Neutrophil (primary cell): ENCODE measurements around the gene RNASE1.
"Not testable (repeated sequence)": the region's sequence is repeated elsewhere in the genome, so short reads cannot be mapped to it uniquely, and the experiment has no call there.

ENCODE experiments used
- H3K27ac ChIP-seq: fragments of 200-600 bp; sonication (generic); 2 replicates; pipeline ENCODE4 v1.5.1; 2016; ENCODE audit warnings: mild to moderate bottlenecking, moderate library complexity
- H3K27me3 ChIP-seq: fragments of 200-600 bp; sonication (generic); 2 replicates; pipeline ENCODE4 v1.6.0; 2016; ENCODE audit warnings: mild to moderate bottlenecking
- H3K36me3 ChIP-seq: fragments of 200-600 bp; sonication (generic); 2 replicates; pipeline ENCODE4 v1.5.1; 2017
- H3K4me1 ChIP-seq, 2 experiments: fragments of 200-600 bp in 1 of 2; sonication (generic) in 1 of 2; 1 replicate in 1 of 2; 2 replicates in 1 of 2; pipeline versions ENCODE4 v1.5.1 to v1.6.1; 2013 to 2016; ENCODE audit warnings: low read depth in 1 of 2, low read length in 1 of 2, mild to moderate bottlenecking in 1 of 2, moderate library complexity in 1 of 2; ENCODE audit not compliant: control insufficient read depth in 1 of 2, insufficient read depth in 1 of 2
- H3K4me3 ChIP-seq, 2 experiments: fragments of 200-600 bp in 1 of 2; sonication (generic) in 1 of 2; 1 replicate in 1 of 2; 2 replicates in 1 of 2; pipeline ENCODE4 v1.5.1; 2013 to 2016; ENCODE audit warnings: low read depth in 1 of 2, low read length in 1 of 2, mild to moderate bottlenecking in 1 of 2, moderate library complexity in 1 of 2
- H3K9me3 ChIP-seq: fragments of 200-600 bp; sonication (generic); 2 replicates; pipeline ENCODE4 v1.5.1; 2016
- TF ChIP-seq, protein P1 (sequence below): fragments of 200-600 bp; sonication (generic); IDR thresholded peaks from 2 replicates; pipeline ENCODE4 v1.5.1; 2016; ENCODE audit warnings: antibody characterized with exemption

Gene RNASE1

DNA sequence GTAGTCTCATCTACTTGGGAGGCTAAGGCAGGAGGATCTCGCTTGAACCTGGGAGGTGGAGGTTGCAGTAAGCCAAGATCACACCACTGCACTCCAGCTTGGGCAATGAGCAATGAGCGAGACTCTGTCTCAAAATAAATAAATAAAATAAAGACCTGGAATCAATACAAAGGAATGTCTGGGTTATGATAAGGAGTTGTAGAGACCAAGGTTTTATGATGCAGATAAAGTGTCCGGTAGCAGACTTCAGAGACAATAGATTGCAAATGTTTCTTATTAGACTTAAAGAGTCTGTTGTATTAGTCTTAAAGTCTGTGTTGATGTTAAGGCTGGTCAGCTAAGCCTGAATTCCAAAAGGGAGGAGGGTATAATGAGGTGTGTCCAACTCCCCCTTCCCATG, 35.2 kb upstream of the RNASE1 start:
- no peaks in the 10 kb centered on the region for H3K9me3 ChIP-seq

DNA sequence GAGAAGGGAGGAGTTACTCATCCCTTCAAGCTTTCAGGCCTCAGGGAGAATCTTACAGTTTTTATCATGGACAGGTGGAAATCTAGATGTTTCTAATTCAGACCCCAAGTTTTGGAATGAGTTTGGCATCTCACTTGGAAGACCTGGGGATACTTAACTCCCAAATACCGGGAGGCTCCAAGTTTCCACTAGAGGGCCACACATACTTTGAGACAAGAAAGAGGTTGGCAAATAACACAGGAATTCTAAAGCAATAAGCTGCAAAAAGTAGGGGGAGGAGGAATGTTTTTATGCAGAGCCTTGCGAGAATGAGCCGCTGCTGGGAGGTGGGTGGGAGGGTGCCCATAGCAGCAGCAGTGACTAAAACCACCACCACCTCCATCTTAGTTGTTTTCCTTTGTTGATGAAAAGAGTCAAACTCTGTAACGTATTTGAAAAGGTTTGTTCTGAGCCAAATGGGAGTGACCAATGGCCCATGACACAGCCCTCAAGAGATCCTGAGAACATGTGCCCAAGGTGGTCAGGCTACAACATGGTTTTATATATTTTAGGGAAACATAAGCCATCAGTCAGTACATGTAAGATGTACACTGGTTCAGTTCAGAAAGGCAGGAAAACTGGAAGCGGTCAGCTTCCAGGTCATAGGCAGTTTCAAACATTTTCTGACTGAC, 34.2 kb upstream of the RNASE1 start:
- Histone ChIP-seq H3K9me3 (no peaks in the 10 kb centered on the region), H3K36me3 (no peaks in the 10 kb centered on the region), H3K4me1 (no peaks in the 10 kb centered on the region), H3K27me3 (no peaks in the 10 kb centered on the region), H3K4me3 (no peak overlapping the region), H3K27ac (no peak overlapping the region)
- TF ChIP-seq, protein P1, sequence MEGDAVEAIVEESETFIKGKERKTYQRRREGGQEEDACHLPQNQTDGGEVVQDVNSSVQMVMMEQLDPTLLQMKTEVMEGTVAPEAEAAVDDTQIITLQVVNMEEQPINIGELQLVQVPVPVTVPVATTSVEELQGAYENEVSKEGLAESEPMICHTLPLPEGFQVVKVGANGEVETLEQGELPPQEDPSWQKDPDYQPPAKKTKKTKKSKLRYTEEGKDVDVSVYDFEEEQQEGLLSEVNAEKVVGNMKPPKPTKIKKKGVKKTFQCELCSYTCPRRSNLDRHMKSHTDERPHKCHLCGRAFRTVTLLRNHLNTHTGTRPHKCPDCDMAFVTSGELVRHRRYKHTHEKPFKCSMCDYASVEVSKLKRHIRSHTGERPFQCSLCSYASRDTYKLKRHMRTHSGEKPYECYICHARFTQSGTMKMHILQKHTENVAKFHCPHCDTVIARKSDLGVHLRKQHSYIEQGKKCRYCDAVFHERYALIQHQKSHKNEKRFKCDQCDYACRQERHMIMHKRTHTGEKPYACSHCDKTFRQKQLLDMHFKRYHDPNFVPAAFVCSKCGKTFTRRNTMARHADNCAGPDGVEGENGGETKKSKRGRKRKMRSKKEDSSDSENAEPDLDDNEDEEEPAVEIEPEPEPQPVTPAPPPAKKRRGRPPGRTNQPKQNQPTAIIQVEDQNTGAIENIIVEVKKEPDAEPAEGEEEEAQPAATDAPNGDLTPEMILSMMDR: no peak

More for the DNA sequence above, 35.2 kb upstream of the RNASE1 start:
- TF ChIP-seq, protein P1: no peak
- Histone ChIP-seq H3K4me1 (no peaks in the 10 kb centered on the region), H3K27me3 (no peaks in the 10 kb centered on the region), H3K4me3 (no peak overlapping the region), H3K36me3 (no peaks in the 10 kb centered on the region), H3K27ac (no peak overlapping the region)

DNA sequence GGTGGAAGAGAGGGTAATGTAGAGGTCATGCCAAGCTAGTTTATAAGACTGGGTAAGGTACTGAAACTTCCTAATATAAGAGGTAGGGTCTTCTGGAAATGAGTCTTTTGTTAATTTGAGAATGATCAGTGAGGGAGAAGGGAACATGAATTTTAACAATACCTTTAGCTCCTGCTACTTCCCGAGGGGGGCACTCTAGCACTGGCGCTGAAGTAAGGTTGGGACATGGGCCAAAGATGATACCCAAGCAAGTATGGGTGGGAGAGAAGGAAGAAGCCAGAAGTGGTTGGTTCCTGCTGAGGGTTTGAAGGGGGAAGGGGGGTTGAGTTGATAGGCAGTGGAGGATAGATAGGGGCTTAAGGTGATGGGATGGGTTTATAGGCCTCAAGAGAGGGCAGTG, 32.3 kb upstream of the RNASE1 start:
- Histone ChIP-seq H3K4me1 (no peaks in the 10 kb centered on the region), H3K27me3 (no peaks in the 10 kb centered on the region), H3K36me3 (no peaks in the 10 kb centered on the region), H3K9me3 (no peaks in the 10 kb centered on the region), H3K4me3 (no peak overlapping the region), H3K27ac (no peak overlapping the region)
- TF ChIP-seq, protein P1: no peak

DNA sequence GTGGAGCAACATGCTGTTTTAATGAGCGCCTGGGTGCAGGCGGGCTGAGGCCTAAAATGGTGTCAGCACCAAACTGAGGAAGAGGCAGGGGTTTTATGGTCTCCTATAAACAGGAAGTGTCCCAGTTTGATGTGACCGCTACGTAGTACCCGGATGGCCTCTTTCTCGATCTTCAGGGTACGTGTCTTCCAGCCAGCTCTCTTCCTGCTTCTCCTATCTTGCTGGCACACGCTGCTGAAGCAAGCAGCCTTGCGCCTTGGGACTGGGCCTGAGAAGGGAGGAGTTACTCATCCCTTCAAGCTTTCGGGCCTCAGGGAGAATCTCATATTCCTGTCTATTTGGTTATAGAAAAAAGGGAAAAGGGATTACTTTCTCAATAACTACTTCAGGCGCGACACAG, 28.2 kb upstream of the RNASE1 start:
- TF ChIP-seq, protein P1: no peak
- Histone ChIP-seq H3K4me1 (peaks cover 0 to 4% of the 10 kb centered on the region in 2 experiments), H3K27me3 (no peaks in the 10 kb centered on the region), H3K4me3 (no peak overlapping the region), H3K36me3 (no peaks in the 10 kb centered on the region), H3K27ac (no peak overlapping the region), H3K9me3 (no peaks in the 10 kb centered on the region)

DNA sequence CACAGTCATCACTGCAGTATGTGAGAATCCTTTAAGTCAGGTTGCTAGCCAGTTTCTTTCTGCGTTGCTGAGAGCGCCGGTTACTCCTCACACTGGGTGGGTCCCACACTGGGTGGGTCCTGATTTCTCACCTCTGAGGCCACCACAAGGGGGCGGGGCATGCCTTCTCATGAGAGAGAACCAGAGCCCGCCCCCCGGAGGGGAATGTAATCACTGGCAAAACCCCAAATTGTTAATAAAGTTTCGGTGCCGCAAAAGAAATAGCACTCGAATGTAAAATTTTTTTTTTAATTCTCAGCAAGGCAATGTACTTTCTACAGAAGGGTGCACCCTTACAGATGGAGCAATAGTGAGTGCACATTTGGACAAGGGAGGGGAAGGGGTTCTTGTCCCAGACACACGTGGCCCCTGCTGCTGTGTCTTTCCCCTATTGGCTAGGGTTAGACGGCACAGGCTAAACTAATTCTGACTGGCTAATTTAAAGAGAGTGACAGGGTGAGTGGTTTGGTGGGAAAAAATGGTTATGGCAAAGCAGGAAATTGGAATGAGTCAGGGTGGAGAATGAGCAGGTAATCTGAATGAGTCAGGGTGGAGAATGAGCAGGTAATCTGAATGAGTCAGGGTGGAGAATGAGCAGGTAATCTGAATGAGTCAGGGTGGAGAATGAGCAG, 25.5 kb upstream of the RNASE1 start:
- not testable (repeated sequence) for H3K36me3 ChIP-seq, H3K4me1 ChIP-seq, H3K27ac ChIP-seq, H3K27me3 ChIP-seq, H3K9me3 ChIP-seq, H3K4me3 ChIP-seq

DNA sequence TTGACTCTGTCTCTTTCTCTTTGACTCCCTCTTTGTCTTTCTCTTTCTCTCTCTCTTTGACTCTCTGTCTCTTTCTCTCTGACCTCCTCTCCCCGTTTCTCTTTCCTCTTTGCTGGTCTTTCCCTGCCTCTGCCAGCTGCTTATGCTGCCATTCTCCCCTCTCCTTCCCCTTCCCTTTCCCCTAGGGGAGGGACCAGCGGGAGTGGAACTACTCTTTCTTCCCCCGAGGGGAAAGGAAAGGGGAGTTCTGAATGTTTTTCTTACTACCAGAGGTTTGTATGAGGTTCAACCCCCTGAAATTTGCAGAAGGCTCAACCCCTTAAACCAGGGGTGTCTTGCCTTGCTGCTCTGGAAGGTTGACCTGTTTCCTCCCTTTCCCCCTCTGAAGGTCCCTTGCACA, 24.7 kb upstream of the RNASE1 start:
- H3K9me3 ChIP-seq: no peaks in the 10 kb centered on the region
- no peaks in the 10 kb centered on the region for H3K36me3 ChIP-seq
- H3K27ac ChIP-seq: no peak overlapping the region
- H3K4me3 ChIP-seq: no peak overlapping the region
- H3K4me1 ChIP-seq: peaks cover 0 to 4% of the 10 kb centered on the region in 2 experiments
- no peaks in the 10 kb centered on the region for H3K27me3 ChIP-seq
- TF ChIP-seq, protein P1: no peak

DNA sequence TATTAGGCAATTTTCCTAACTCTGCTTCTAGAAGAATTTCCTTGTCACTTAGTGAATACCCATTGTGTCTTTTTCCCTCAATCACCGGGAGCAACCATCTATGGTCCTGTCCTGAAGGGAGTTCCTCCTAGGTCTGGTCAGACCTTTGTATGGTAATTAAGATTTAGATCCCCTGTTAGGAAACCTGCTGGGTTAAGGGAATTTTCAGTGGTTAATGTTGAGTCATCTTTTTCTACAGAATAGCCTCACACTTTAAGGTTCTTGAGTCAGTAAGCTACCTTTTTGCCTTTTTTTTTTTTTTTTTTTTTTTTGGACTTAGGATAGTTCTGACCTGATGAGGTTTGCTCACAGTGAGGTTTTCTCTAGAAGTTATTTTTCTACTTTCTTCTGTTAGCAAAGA, 24.0 kb upstream of the RNASE1 start:
- H3K27me3 ChIP-seq, H3K36me3 ChIP-seq, H3K4me3 ChIP-seq, H3K27ac ChIP-seq, H3K9me3 ChIP-seq, H3K4me1 ChIP-seq: not testable (repeated sequence)
